Mucosa of gallbladder (tissue), 1 donor: ENCODE results near the gene KRT16. TPM values are rescaled to one million over a fixed set of nuclear protein-coding genes. Genes with fewer than 3 reads are reported as not detected.
"Not testable (repeated sequence)": the region's sequence is repeated elsewhere in the genome, so short reads cannot be mapped to it uniquely, and the experiment has no call there.

Source experiments
- DNase-seq: peaks from one replicate; pipeline ENCODE4 v3.0.0-alpha.2; 2020; ENCODE audit warnings: low spot score
- total RNA-seq: library from RNA; stranded (reverse); gene quantifications from one replicate; pipeline ENCODE4 v1.2.1, GENCODE V29; 2021
- donor health status: DM: no; HTN: no; CAD: no.

KRT16 gene
- total RNA-seq, 1 donor from 2014 or later: not detected

DNA sequence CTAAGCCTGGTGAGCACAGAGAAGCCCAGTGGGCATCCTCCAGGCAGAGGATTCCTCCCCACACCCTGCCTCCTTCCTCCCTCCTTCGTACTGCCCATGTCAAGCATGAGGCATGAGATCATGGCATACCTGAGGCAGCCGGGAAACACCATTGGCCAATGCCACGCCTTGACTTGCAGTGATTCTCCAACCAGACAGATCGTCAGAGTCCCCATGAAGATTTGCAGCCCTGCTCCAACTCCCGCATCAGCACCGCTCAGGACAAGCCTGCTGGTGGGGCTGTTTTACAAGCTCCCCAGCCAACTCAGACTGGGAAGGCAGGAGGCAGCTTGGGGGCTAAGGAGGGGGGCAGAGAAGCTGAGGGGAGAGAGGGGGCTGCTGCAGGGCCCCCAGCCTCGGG is 2.9 kb upstream of the KRT16 start:
- no peak for DNase-seq

GRCh38 chr17:41614767-41615166 is 2.2 kb upstream of the KRT16 start:
- DNase-seq: not testable (repeated sequence)

DNA sequence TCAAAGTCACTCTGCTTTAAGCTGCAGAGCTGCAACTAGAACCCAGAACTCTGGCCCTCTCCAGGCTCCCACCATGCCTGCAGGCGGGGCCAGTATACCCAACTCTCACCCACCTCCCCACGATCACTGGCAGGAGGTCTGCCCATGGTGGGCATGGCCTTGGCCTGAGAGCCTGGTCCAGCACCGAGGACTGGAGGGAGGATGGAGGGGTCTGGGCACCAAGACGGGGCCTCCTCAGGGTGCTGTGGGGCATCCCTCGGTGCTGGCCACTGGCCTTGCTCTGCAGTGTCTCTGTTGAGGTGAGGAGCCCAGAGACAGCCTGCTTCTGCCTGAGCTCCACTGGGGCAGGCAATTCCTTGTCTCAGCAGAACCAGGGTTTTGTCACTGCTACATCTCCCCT is 1.5 kb upstream of the KRT16 start:
- no peak for DNase-seq

- no peak for DNase-seq
These were observed 913 bp upstream of the KRT16 start for GRCh38 chr17:41613277-41614082.

DNA sequence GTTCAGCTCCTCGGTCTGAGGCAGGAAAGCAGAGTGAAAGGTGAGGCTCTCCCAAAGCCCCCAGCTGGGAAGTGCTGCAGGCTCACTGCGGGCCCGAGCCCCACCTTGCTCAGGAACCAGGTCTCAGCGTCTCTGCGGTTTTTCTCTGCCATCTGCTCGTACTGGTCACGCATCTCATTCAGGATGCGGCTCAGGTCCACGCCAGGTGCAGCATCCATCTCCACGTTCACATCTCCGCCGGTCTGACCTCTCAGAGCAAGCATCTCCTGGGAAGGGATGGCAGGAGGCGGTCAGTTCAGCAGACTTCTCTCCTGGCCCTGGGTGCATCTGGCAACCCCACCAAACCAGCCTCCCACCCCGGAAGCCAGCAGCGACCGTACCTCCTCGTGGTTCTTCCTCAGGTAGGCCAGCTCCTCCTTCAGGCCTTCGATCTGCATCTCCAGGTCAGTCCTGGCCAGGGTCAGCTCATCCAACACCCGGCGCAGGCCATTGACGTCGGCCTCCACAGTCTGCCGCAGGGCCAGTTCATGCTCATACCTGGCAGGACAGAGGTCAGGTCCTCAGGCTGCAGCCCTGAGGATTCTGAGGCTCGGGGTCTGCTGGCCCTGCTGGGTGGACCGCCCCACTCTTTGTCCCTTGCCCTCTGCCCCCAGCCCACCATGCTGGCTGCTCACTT is 1.5 kb downstream of the KRT16 start:
- DNase-seq: no peak

DNA sequence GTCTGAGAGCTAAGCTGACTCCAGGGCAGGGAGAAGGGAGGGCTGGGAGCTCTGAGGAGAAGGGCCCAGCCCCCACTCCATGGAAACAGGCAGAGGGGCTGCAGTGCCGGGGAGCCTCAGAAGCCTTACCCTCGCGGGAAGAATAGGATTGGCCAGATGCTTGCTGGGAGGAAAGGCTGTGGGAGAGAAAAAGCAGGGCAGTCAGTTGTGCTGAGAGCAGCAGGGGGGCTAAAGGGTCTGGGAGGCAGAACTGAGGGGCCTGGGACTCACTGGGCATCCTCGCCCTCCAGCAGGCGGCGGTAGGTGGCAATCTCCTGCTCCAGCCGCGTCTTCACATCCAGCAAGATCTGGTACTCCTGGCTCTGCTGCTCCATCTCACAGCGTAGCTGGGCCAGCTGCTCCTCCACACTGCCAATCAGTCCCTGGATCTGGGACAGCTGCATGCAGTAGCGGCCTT is 2.5 kb downstream of the KRT16 start:
- not testable (repeated sequence) for DNase-seq

GRCh38 chr17:41606930-41607329 is 5.6 kb downstream of the KRT16 start:
- not testable (repeated sequence) for DNase-seq

DNA sequence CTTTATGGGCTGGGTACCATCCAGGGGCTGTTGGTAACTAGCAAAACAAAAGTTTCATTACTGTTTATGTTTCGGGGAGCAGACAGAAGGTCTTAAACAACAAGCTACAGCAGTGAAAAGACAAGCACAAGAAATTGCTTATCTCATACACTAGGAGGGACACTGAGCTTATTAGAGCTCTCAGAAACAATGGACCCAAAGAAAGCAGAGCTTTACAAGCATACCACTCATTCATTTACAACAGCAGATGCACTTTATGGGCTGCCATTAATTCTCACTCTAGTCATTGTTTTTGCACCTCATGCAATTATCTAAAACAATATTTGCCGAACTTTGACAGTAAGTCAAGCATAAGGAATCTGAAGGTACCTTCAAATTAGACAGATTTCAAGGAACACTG is 10.0 kb downstream of the KRT16 start:
- no peak for DNase-seq

- no peak for DNase-seq
These were observed 12.2 kb downstream of the KRT16 start for GRCh38 chr17:41600318-41600717.

DNA sequence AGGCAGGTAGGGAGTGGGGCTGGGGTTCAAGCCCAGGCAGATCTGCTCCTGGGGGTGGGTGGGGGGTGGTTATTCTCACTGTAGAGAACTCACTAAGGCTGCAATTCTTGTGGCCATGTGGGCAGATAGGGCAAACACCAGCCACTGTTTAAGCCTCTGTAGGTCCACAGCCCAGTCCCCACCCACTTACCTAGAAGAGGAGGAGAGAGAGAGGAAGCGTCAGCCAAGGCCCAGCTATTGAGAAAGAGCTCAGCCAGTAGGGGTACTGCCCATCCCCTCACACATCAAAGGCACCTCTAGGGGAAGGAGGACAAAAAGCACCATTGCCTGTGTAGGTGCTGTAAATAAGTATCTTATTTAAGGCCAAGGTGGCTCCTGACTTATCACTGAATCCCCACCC is 12.9 kb downstream of the KRT16 start:
- DNase-seq: no peak

- no peak for DNase-seq
These were observed 17.0 kb downstream of the KRT16 start for GRCh38 chr17:41595585-41595984.

DNA sequence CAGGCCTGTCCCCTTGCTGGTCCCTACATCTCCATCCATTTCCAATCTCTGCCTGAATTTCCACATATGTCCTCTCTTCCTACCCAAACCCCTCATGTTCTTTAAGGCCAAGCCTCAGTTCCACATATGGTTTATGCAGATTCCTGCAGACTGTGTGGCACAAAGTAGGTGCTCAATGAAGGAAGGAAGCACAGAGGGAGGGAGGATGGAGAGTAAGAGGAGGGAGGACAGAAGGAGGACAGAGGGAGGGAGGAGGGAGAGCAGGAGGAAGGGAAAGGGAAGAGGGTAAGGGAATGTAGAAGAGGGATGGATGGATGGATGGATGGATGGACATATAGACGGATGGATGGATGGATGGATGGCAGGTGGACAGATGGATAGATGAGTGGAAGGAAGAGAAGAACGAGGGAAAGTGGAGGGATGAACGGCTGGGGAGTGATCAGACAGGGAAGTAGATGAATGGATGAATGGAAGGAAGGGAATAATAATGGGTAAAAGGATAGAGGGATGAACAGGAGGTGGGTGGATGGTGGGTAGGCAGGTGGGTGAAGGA is 18.1 kb downstream of the KRT16 start:
- no peak for DNase-seq

DNA sequence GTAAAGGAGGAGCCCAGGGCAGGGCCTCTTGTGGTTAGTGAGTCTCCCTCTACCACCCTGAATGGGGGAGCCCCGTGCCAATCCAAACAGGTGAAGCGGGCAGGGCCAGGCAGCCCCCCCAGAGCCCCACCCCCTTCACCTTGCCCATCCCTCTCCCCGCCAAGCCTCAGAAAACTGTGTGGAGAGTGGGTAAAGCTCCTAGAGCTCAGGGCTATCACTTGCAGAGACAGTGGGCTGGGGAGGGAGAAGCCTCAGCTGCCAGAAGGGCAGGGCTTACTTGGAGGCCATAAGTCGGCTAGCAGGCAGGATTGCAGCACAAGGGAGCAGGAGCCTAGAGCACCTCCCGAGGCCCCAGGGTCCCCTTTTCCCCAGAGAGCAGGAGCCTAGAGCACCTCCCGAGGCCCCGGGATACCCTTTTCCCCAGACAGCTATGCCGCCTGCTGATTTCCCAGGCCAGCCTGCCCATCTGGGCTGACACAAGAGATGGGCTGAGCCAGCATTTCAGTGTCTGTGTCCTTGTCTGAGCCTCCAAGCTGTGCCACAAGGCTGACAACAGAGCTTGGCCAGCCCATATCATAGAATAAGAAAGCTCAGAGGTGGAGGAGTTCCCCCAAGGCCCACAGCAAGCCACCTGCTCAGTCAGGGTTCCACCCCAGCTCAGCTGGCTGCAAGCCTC is 19.1 kb downstream of the KRT16 start:
- DNase-seq: no peak

DNA sequence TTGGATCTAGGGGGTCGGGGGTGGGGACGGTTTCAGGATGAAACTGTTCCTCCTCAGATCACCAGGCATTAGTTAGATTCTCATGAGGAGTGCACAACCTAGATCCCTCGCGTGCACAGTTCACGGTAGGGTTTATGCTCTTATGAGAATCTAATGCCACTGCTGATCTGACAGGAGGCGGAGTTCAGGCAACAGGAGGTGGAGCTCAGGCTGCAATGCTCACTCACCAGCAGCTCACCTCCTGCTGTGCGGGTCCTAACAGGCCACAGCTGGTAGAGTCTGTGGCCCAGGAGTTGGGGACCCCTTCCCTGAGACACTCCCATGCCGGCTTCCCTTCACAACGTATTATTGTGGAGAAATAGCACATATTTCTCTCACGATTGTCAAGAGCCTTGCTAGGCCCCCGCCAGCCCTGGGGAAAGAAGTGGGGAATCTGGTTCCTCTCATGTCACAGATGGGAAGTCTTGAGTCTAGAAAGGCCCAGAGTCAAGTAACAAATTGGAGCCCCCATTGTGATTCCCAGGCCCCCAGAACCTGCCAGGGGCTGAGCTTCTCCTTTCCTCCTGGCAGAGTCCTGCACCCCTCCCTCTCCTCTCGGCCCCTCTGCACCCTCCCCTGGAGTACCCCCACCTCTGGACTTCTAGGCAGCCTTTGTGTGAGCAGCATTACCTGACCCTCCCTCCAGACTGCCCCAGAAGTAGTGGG is 19.8 kb downstream of the KRT16 start:
- no peak for DNase-seq

DNA sequence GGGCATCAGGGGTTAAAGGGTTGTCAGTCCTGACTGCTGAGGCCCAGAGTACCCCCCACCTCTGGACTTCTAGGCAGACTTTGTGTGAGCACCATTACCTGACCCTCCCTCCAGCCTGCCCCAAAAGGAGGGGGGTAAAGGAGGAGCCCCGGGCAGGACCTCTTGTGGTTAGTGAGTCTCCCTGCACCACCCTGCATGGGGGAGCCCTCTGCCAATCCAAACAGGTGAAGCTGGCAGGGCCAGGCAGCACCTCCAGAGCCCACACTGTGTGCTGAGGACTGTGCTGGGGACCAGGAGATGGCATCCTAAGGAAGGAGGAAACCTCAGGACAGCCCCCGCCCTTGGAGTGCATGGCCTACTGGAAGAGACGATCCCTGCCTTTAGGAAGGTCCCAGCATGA is 23.3 kb downstream of the KRT16 start:
- no peak for DNase-seq

GRCh38 chr17:41588126-41588810 is 24.3 kb downstream of the KRT16 start:
- no peak for DNase-seq

DNA sequence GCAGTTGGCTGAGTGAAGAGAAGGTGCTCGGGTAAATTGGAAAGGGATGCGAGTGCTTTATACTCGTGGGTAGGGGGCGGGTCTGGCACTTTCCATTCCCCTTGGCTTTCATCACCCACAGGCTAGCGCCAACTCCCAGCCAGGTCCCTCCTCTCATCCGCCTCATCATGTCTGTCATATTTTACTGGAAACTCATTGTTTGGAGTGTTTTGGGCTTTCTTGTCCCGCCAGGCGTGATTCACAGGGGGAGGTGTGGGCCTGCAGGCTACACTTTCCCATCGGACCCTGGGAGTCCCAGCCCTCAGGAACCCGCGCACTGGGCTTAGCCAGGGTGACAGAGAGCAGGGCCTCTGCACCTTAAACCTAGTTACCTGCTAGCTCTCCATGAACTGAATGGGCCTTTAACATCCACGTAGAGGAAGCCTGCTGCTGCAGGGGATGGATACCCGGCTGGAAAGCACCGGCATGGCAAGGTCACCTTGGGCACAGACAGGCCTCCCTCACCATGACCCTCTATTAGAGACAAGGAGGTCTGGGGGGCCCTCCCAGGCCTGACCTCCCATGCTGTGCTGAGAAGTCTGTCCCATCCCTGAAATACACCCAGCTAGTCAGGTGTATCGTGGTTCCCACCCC is 25.6 kb downstream of the KRT16 start, which contains the start of gene KRT14:
Gene KRT14 (minus strand): TSS at position 33 of the 633 bp plus-strand sequence. CDS start 61 bp downstream, outside the sequence.
- DNase-seq: no peak

GRCh38 chr17:41585301-41586056 is 27.1 kb downstream of the KRT16 start:
- DNase-seq: no peak

DNA sequence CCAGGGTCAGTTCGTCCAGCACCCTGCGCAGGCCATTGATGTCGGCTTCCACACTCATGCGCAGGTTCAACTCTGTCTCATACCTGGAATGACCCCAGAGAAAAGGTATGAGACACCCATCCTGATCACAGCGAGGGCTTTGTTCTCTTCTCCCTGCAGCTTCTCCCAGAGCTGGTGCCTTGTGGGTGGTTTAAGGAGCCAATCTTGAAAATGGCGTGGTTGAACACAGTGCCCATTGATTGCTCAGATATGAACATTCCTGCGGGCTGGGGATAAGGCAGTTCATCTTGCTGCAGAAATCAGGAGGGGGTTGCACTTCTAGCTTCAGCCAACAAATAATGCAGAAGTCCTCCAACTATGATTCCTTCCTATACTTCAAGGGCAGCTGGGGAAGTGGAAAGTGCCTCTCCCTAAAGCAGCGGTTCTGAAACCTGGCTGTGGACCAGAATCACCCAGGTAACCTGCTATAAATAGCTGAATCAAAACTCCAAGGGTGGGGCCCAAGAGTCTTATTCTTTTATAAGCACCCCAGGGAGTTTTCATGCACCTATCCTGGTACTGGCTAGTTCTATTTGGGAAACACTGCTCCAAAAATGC is 28.1 kb downstream of the KRT16 start:
- DNase-seq: not testable (repeated sequence)
